Measurements from ENCODE around the gene TCERG1L.

TCERG1L gene

GRCh38 chr10:131273476-131273875 is 38.0 kb downstream of the TCERG1L start:
- no peak for DNase-seq (ENCODE audit: low spot score)
- no peak overlapping the region for H3K4me3 ChIP-seq

GRCh38 chr10:131272897-131273451 is 38.5 kb downstream of the TCERG1L start:
- H3K27ac ChIP-seq, result no peak overlapping the region
- no peak for DNase-seq (ENCODE audit: low spot score)

More at GRCh38 chr10:131273476-131273875, 38.0 kb downstream of the TCERG1L start:
- no peak overlapping the region for H3K27ac ChIP-seq
- TF ChIP-seq CTCF (IDR thresholded peaks at IDR 0.05), result no peak

GRCh38 chr10:131271966-131272365 is 39.6 kb downstream of the TCERG1L start:
- H3K27ac ChIP-seq, result no peak overlapping the region
- no peak overlapping the region for H3K4me3 ChIP-seq
- no peak for TF ChIP-seq CTCF (IDR thresholded peaks at IDR 0.05)
- no peak for DNase-seq (ENCODE audit: low spot score)

More at GRCh38 chr10:131272897-131273451, 38.5 kb downstream of the TCERG1L start:
- no peak for TF ChIP-seq CTCF (IDR thresholded peaks at IDR 0.05)
- H3K4me3 ChIP-seq, result no peak overlapping the region

DNA sequence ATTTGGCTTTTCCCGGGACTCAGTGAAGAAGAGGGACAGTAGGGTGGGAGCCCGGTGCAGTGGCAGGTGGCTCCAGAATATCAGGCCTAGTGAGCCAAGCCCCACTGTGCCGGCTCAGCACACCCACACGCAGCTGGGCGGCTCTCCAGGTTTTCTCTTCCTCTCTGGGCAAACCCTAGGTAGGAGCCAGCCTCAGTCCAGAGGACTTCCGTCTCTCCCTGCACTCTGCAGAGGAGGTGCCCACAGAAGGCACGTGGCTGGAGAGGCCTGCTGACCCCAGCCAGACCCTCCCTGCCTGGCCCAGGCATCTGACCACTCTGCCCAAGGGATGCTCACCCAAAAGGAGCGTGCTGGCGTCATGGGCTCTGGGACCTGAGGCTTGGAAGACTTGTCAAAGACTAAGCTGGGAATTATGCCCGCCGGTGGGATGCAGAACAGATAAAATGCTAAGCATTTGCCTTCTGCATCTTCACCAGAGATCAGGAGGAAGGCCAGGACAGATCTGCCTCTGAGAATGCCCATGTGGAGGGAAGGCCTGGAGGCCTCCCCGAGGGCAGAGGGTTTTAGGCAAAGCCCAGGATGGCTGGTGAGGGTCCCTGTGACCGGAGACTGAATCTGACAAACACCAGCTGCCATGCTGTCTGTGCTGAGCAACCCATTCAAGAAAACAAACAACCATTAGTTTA is 40.2 kb downstream of the TCERG1L start:
- no peak overlapping the region for H3K4me3 ChIP-seq
- DNase-seq (ENCODE audit: low spot score), result no peak
- no peak for TF ChIP-seq CTCF (IDR thresholded peaks at IDR 0.05)
- no peak overlapping the region for H3K27ac ChIP-seq

GRCh38 chr10:131270461-131271190 is 40.9 kb downstream of the TCERG1L start:
- no peak overlapping the region for H3K27ac ChIP-seq
- H3K4me3 ChIP-seq, result no peak overlapping the region
- TF ChIP-seq CTCF (IDR thresholded peaks at IDR 0.05), result no peak
- no peak for DNase-seq (ENCODE audit: low spot score)

DNA sequence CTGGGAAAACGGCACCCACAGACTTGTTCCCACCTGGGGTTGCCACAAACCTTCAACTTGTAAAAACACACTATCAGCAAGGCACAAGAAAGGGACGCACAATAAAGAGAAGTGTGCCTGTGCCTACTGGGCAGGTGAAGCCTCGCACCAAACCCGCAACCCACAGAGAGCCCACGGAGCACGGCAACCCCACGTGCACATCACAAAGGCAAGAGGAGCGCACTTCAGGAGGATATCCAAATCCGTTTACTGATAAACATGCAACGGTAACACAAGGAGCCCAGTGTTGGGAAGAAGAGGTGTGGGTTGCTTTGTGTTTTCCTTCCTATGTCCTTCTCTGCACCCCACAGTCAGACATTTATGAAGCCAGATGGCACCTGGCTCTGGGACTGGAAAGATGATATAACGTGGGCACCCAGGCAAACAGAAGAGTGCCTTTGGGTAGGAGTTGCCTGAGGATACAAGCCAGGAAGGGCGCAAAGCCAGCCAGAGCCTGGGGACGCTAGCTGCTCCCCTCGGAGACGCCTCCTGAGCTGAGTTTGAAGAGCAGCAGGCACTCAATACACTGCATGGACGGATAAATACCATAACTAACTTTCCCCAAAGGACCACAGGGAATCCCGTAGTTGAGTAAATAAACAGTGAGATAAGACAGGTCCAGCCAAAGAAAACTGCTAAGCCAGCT is 41.6 kb downstream of the TCERG1L start:
- no peak overlapping the region for H3K27ac ChIP-seq
- TF ChIP-seq CTCF (IDR thresholded peaks at IDR 0.05), result no peak
- H3K4me3 ChIP-seq, result no peak overlapping the region
- peak; percentile 31 for DNase-seq (ENCODE audit: low spot score)

Data from coronary artery (tissue), 2 donors.